RWPE1 (cell line): ENCODE results near the gene MEX3C.

Experiments
- CTCF ChIA-PET: fragments of 350-600 bp; sonication (Branson Sonifier 250); formaldehyde crosslinking; extraction: SDS; loops from one replicate; lab custom pipeline; 2021; lab: Yijun Ruan, JAX
- POLR2A ChIA-PET: fragments of 400-600 bp; formaldehyde crosslinking; extraction: SDS; loops from one replicate; lab custom pipeline; 2020; ENCODE audit warnings: antibody characterized with exemption; ENCODE audit not compliant: low non-redundant PET; lab: Yijun Ruan, JAX
- DNase-seq: peaks from one replicate; pipeline ENCODE4 v3.0.0; 2012; ENCODE audit warnings: low spot score
- H3K27ac ChIP-seq: fragments of 450-650 bp; 2 replicates; pipeline ENCODE4 v1.5.1; 2017
- TF ChIP-seq, protein P1 (sequence below): fragments of 450-650 bp; conservative IDR thresholded peaks from 2 replicates; pipeline ENCODE4 v1.5.1; 2017; ENCODE audit warnings: low read depth, mild to moderate bottlenecking

MEX3C gene

GRCh38 chr18:51196811-51197660 is 445 bp downstream of the MEX3C start:
- TF ChIP-seq, protein P1, sequence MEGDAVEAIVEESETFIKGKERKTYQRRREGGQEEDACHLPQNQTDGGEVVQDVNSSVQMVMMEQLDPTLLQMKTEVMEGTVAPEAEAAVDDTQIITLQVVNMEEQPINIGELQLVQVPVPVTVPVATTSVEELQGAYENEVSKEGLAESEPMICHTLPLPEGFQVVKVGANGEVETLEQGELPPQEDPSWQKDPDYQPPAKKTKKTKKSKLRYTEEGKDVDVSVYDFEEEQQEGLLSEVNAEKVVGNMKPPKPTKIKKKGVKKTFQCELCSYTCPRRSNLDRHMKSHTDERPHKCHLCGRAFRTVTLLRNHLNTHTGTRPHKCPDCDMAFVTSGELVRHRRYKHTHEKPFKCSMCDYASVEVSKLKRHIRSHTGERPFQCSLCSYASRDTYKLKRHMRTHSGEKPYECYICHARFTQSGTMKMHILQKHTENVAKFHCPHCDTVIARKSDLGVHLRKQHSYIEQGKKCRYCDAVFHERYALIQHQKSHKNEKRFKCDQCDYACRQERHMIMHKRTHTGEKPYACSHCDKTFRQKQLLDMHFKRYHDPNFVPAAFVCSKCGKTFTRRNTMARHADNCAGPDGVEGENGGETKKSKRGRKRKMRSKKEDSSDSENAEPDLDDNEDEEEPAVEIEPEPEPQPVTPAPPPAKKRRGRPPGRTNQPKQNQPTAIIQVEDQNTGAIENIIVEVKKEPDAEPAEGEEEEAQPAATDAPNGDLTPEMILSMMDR, result no peak
- ChIA-PET POLR2A (interaction anchor here (0.6 to 0.9 kb wide), 4 partner anchors 10 to 327 kb away, joined by 3 to 5 read pairs (median 4); no protein-coding TSS in a partner anchor), CTCF (interaction anchor here (0.8 kb wide), 1 partner anchor 317 kb away, joined by 3 read pairs; no protein-coding TSS in a partner anchor)
- peak overlapping the region; percentile 96 for H3K27ac ChIP-seq
- no peak for DNase-seq

GRCh38 chr18:51196118-51196810 is 1.2 kb downstream of the MEX3C start:
- TF ChIP-seq, protein P1, result no peak
- ChIA-PET CTCF (interaction anchor here (0.8 kb wide), 2 partner anchors 318 to 1092 kb away, joined by 3 read pairs; no protein-coding TSS in a partner anchor), POLR2A (no interaction called here)
- DNase-seq, result peak; percentile 2
- H3K27ac ChIP-seq, result peak overlapping the region; percentile 96

DNA sequence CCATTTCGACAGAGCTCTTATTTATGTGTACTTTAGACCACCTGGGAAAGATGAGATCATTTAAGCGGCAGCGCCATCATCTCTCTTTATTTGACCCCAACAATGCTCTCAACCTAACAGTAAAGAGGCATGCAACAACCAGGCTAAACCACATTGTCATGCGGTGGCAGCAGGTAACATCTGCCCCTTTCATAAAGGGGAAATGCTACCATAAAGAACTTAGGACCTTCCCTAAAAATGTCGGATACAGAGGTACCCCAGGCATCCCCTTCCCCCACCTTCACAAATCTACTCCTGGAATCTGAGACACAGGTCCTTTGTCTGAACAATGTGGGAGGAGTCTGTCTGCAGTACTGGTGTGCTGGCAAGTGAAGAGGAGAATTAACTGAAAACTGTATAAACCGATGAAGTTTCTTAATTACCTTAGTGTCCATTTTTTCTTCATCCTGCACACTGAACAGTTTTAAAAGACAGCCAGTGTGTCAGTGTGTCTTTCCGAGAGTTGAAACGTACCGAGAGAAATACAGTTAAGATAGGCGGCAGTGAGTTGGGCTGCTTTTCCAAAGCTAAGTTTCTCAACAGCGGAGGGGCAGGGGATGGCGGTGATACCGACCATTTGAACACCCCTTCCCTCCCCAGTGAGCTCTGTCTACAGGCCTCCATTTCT is 1.9 kb downstream of the MEX3C start:
- ChIA-PET CTCF (interaction anchor here (0.7 to 0.9 kb wide), 3 partner anchors 11 to 1093 kb away, joined by 3 to 4 read pairs (median 3); no protein-coding TSS in a partner anchor), POLR2A (no interaction called here)
- H3K27ac ChIP-seq, result peak overlapping the region; percentile 96
- peak; percentile 30 for DNase-seq
- TF ChIP-seq, protein P1, result no peak

DNA sequence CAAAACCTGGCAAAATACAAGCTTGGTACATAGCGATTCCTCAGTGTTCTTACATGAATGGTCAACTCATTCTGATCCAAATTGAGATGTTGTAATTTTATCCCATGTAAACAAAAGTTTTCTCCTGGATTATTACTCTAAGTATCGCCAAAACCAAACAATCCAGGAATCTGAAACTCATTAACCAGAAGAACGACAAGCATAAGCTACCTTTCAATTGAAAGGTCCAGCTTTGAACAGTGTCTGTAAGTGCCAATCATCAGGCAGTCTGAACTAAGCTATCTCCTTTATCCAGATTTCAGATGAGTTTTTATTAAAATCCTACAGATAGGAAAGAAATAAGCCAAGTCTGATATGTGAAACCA is 2.4 kb downstream of the MEX3C start:
- POLR2A ChIA-PET, result no interaction called here
- TF ChIP-seq, protein P1, result no peak
- no peak for DNase-seq
- no peak overlapping the region for H3K27ac ChIP-seq
- CTCF ChIA-PET, result interaction anchor here (0.7 to 0.9 kb wide), 2 partner anchors 12 to 85 kb away, joined by 3 to 4 read pairs; no protein-coding TSS in a partner anchor

- ChIA-PET CTCF (interaction anchor here (0.7 to 0.9 kb wide), 2 partner anchors 12 to 84 kb away, joined by 3 to 4 read pairs; no protein-coding TSS in a partner anchor), POLR2A (no interaction called here)
- no peak for DNase-seq
- H3K27ac ChIP-seq, result no peak overlapping the region
- TF ChIP-seq, protein P1, result no peak
Observed at GRCh38 chr18:51194604-51195003, 2.9 kb downstream of the MEX3C start.
